Adipocyte (in vitro differentiated cells): ENCODE results near the gene TLCD5.
A peak's percentile ranks its signal among the peaks of the same experiment; 100 is the strongest.

ENCODE experiments used
- DNase-seq: peaks from one replicate; pipeline ENCODE4 v3.0.0-alpha.2; 2015; ENCODE audit warnings: low read depth
- H3K27me3 ChIP-seq: replicated peaks from 2 replicates; pipeline ENCODE4 v1.7.0; 2013; ENCODE audit warnings: mild to moderate bottlenecking, low read length, moderate library complexity; ENCODE audit not compliant: control insufficient read depth, insufficient read depth
- H3K36me3 ChIP-seq: 2 replicates; pipeline ENCODE4 v1.7.0; 2013; ENCODE audit warnings: low read length, mild to moderate bottlenecking, moderate library complexity; ENCODE audit not compliant: control insufficient read depth, insufficient read depth, severe bottlenecking
- H3K4me1 ChIP-seq: 2 replicates; pipeline ENCODE4 v1.7.0; 2013; ENCODE audit warnings: mild to moderate bottlenecking, low read length, moderate library complexity; ENCODE audit not compliant: control insufficient read depth, insufficient read depth
- H3K4me3 ChIP-seq: 2 replicates; pipeline ENCODE4 v1.7.0; 2013; ENCODE audit warnings: mild to moderate bottlenecking, low read length, moderate library complexity
- H3K9ac ChIP-seq: 2 replicates; pipeline ENCODE4 v1.7.0; 2013; ENCODE audit warnings: mild to moderate bottlenecking, low read length, moderate library complexity
- H3K9me3 ChIP-seq: 2 replicates; pipeline ENCODE4 v1.7.0; 2013; ENCODE audit warnings: mild to moderate bottlenecking, low read length, moderate library complexity; ENCODE audit not compliant: control insufficient read depth

TLCD5 gene

DNA sequence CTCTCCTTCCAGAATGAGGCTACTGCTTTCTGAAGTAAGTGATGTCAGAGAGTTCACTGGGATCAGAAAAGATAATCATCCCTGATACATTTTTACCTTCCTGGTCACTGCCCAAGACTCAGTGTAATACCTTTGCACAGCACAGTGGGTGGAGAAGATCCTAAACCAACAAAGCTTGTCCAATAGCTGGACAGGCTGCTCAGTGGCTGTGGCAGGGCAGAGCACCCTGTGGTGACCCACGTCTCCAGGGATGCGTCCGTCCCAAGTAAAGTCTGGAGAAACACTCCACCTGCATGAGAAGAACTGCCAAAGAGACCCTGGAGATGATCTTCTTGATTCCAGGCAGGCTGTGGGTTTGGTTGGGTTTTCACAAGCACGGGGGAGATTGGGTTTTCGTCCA, 31.0 kb upstream of the TLCD5 start:
- no peaks in the 10 kb centered on the region for H3K9me3 ChIP-seq
- no peaks in the 10 kb centered on the region for H3K36me3 ChIP-seq
- no peak for DNase-seq
- no peak overlapping the region for H3K4me3 ChIP-seq
- H3K27me3 ChIP-seq, result peaks cover 43% of the 10 kb centered on the region
- no peak overlapping the region for H3K9ac ChIP-seq
- no peaks in the 10 kb centered on the region for H3K4me1 ChIP-seq

DNA sequence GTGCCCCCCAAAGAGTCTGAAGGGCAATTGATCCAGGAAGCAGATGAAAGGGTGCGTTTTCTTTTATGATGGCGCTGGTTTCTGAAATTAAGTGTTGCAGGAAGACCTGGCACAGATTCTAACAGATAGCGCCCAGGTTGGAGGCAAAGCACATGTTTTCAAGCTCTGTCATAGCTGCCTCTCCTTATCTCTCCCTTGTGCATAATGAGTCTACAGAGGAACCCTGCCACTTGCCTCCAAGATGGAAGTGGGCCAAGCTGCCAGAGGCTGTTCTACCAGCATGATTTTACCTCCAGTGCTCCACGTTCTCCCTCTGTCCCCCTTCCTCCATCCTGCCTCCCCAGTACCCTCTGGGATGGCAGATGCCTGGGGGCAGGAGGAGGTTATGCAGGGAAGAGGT, 30.0 kb upstream of the TLCD5 start:
- no peak overlapping the region for H3K4me3 ChIP-seq
- DNase-seq, result no peak
- H3K36me3 ChIP-seq, result no peaks in the 10 kb centered on the region
- H3K9me3 ChIP-seq, result no peaks in the 10 kb centered on the region
- H3K9ac ChIP-seq, result no peak overlapping the region
- peaks cover under 1% of the 10 kb centered on the region for H3K4me1 ChIP-seq
- H3K27me3 ChIP-seq, result peaks cover 34% of the 10 kb centered on the region

DNA sequence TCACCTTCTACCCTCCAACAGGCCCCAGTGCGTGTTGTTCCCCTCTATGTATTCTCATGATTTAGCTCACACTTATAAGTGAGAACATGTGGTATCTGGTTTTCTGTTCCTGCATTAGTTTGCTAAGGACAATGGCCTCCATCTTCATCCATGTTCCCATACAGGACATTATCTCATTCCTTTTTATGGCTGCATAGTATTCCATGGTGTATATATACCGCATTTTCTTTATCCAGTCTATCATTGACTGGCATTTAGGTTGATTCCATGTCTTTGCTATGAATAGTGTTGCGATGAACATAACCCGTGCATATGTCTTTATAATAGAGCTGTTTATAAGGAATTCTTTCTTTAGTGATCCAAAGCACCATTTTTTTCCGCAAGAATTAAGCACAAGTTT, 28.5 kb upstream of the TLCD5 start:
- no peak overlapping the region for H3K9ac ChIP-seq
- H3K4me3 ChIP-seq, result no peak overlapping the region
- H3K36me3 ChIP-seq, result no peaks in the 10 kb centered on the region
- peaks cover 34% of the 10 kb centered on the region for H3K27me3 ChIP-seq
- no peaks in the 10 kb centered on the region for H3K9me3 ChIP-seq
- no peak for DNase-seq
- H3K4me1 ChIP-seq, result peaks cover 3% of the 10 kb centered on the region

DNA sequence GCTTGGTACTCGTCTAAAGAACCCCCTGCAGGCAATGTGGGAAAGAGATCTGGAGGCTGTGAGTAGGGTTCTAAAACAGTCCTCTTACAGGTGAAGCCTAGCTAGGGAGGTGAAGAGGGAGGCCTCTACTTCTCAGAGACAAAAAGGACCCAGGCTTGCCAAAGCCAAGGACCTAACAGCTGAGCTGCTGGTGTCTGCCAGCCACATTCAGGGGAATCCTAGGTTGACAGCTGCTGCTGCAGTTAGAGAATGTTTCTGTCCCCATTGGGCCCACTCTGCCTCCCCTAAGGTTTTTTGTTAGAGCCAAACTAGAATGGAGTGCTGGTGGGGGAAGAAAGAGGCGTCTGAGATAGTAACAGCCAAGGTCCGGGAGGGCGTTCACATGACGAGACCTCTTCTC, 26.6 kb upstream of the TLCD5 start:
- no peak for DNase-seq
- H3K9me3 ChIP-seq, result no peaks in the 10 kb centered on the region
- H3K4me1 ChIP-seq, result peaks cover 3% of the 10 kb centered on the region
- no peak overlapping the region for H3K9ac ChIP-seq
- H3K27me3 ChIP-seq, result peaks cover 32% of the 10 kb centered on the region
- H3K4me3 ChIP-seq, result no peak overlapping the region
- H3K36me3 ChIP-seq, result no peaks in the 10 kb centered on the region

DNA sequence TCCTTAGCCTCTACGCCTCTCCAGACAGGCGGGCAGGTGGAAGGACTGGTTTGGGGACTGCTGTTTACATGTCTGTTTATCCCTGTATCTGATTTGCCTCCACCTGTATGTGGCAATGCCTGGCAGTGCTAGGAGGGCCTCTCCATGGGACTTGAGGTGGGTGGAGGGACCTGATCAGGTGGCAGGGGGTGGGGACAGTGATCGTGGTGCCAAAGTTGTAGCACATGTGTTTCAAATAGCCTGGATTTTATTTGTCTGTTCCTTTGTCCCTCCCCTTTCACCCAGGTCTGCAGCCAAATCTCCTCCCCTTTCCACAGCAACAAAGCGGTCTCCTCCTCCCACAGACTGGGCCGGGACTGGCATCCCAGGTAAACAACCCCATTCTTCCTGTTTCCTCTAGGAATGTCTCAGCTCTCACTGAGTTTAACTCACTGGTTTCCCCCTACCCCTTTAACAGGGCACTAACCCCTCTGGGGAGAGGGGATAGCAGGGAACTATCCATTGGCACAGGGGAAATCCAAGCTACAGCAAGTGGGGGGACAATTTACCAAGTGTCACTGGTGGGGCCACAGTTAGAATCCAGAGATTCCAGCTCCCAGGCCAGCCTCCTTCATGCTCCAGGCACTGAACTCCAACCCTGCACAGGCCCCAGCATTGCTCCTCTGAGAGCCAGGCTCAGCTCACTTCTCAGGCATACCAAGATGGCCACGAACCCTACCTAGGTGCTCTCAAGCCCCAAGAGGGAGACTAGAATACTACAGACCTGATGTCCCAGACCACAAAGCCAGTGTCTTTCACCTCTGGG, 22.9 kb upstream of the TLCD5 start:
- Histone ChIP-seq H3K4me3 (no peak overlapping the region), H3K4me1 (peaks cover 12% of the 10 kb centered on the region), H3K36me3 (no peaks in the 10 kb centered on the region), H3K27me3 (peaks cover 7% of the 10 kb centered on the region), H3K9ac (no peak overlapping the region), H3K9me3 (no peaks in the 10 kb centered on the region)
- no peak for DNase-seq

DNA sequence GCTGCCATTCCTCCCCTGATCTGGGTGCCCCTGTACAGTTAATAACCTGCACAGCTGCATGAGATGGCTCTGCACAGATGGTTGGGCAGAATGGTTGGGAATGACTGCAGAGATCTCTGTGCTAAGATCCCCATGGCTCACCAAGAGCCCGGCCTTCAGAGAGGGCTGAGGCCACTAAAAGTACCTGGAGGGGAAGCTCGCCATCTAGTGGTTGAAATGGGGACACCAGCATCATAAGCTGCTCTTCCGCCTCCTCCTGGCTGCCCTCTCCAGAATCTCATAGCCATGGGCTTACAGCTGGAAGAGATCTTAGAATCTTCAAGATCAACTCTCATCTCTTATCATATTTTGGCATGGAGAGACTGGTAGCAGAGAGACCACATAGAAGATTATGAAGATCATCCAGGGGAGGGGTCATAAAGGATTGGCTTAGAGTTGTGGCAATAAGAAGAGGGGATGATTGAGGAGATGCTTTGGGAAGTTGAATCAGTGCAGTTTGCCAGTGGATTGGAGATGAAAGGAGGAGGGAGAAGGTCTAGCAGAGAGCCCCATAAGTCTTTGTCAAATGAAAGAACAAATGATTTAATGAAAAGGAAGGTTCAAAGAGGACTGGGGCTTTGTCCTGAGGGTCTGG, 22.0 kb upstream of the TLCD5 start:
- Histone ChIP-seq H3K36me3 (no peaks in the 10 kb centered on the region), H3K4me3 (no peak overlapping the region), H3K9me3 (no peaks in the 10 kb centered on the region), H3K9ac (no peak overlapping the region), H3K27me3 (peaks cover 5% of the 10 kb centered on the region), H3K4me1 (peaks cover 13% of the 10 kb centered on the region)
- peak; percentile 87 for DNase-seq

DNA sequence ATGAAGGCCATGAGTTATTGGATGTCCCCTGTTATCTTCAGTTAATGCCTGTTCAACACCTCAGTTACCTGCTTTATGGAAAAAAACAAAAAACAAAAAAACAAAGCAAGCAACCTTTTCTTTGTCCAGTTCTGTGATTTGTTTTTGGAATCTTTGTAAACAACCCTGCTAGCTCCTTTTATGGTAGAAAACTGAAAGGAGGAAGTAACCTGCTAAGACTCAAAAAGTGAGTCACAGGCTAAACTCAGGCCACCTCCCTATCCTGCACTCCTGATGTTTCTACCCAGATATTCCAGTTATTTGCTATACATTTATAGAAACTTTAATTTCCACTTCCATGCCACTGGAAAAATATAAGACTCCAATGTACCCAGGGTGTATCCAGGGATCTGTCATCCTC, 20.6 kb upstream of the TLCD5 start:
- H3K9ac ChIP-seq, result no peak overlapping the region
- no peak overlapping the region for H3K4me3 ChIP-seq
- H3K9me3 ChIP-seq, result no peaks in the 10 kb centered on the region
- no peaks in the 10 kb centered on the region for H3K27me3 ChIP-seq
- no peaks in the 10 kb centered on the region for H3K36me3 ChIP-seq
- peaks cover 13% of the 10 kb centered on the region for H3K4me1 ChIP-seq
- DNase-seq, result no peak

DNA sequence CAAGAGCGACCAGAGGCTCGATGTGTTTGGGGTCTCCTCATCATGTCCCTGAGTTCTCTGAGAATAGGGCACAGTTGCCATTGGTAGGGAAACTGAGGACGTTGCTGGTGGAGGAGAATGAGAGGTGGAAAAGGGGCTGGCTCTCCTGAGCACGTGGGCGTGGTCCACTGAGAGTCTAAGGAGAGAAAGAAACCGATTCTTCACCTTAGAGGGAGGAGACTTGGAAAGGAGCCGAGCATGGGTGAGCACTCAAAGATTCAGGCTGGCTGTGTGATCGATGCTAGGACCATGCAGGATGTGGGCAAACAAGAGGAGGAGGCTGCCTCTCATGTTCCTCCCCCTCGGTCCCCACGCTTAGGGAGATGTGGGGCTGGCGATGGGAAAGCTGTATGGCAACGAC, 19.8 kb upstream of the TLCD5 start:
- Histone ChIP-seq H3K4me1 (peaks cover 10% of the 10 kb centered on the region), H3K4me3 (no peak overlapping the region), H3K27me3 (no peaks in the 10 kb centered on the region), H3K9me3 (no peaks in the 10 kb centered on the region), H3K36me3 (no peaks in the 10 kb centered on the region), H3K9ac (no peak overlapping the region)
- DNase-seq, result no peak

DNA sequence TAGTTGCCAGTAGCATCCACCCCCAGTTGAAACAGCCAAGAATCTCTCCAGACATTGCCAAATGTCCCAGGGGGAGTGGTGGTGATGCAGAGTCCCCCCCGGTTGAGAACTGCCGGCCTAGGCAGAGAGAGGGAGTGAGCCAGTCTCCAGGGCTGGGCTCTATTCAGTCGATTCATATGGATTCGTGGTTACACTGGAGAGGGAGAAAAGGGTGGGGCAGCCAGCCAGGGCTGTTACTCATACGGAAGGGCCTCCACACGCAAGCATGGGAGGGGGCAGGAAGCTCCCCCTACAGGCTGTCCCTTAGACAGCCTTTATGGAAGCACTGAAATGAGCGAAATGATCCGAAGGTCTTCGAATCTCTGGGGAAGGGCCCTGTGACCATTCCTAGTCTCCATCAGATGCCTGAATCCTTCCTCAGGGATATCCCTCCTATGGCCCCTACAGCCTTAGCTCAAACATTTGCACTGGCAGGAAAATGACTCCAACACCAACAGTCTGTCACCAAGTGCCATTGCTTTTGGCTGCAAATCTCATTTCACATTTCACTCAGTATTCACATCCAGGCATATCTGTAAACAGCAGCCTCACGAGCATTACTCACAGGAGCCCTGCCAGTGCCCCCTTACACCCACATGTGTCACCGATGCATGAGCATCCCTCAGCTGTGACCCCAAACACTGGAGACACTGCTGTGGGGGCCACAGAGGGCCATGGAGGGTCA, 18.4 kb upstream of the TLCD5 start:
- H3K9me3 ChIP-seq, result no peaks in the 10 kb centered on the region
- H3K4me3 ChIP-seq, result no peak overlapping the region
- no peaks in the 10 kb centered on the region for H3K36me3 ChIP-seq
- H3K4me1 ChIP-seq, result peaks cover 10% of the 10 kb centered on the region
- no peak overlapping the region for H3K9ac ChIP-seq
- DNase-seq, result peak; percentile 84
- H3K27me3 ChIP-seq, result no peaks in the 10 kb centered on the region

DNA sequence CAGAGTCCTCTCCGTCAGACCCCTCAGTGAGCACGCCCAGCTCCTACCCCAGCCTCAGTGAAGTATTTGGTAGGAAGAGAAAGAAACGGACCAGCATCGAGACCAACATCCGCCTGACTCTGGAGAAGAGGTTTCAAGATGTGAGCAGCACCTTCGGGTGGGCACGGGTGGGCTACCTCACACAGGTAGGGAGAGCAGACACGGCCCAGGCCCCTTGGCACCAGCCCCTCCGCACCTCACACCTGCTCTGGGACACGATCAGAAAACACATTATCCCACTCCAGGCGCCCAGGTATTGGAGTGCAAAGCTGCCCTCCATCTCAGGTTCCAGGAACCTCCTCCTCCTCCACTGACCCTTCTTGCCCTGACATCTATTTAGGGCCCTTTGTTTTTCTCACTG, 17.6 kb upstream of the TLCD5 start:
- no peaks in the 10 kb centered on the region for H3K9me3 ChIP-seq
- no peak overlapping the region for H3K4me3 ChIP-seq
- no peak for DNase-seq
- H3K36me3 ChIP-seq, result no peaks in the 10 kb centered on the region
- H3K9ac ChIP-seq, result no peak overlapping the region
- peaks cover 10% of the 10 kb centered on the region for H3K4me1 ChIP-seq
- H3K27me3 ChIP-seq, result no peaks in the 10 kb centered on the region

DNA sequence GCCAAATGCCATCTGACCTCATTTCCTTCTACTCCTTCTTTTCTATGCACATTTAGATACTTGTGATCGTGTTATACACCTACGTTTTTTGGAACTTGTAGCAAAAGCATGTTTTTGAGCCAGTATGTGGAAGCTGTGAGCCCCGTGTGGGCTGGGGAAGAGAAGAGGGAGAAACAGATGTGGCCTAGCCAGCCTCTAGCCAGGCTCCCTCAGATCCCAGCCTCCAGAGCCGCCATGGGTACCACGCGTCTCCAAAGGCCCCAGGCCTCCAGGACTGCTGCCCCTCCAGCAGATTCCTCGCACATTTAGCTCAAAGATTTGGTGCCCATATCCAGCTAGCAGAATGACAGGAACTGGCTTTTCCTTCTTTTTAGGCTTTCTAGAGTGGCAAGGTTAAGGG, 17.0 kb upstream of the TLCD5 start:
- no peak overlapping the region for H3K4me3 ChIP-seq

More for the DNA sequence above, 17.0 kb upstream of the TLCD5 start:
- peaks cover 10% of the 10 kb centered on the region for H3K4me1 ChIP-seq
- H3K27me3 ChIP-seq, result no peaks in the 10 kb centered on the region
- H3K36me3 ChIP-seq, result no peaks in the 10 kb centered on the region
- H3K9ac ChIP-seq, result no peak overlapping the region
- no peak for DNase-seq
- H3K9me3 ChIP-seq, result no peaks in the 10 kb centered on the region
